ENCODE results near the gene MCU.
"Not testable (repeated sequence)": the region's sequence is repeated elsewhere in the genome, so short reads cannot be mapped to it uniquely, and the experiment has no call there.

MCU gene

GRCh38 chr10:72732521-72732920 is 40.6 kb downstream of the MCU start:
- no peak for DNase-seq

GRCh38 chr10:72733989-72734388 is 42.0 kb downstream of the MCU start:
- no peak for DNase-seq

- DNase-seq: no peak
Observed at GRCh38 chr10:72735288-72735936, 43.5 kb downstream of the MCU start.

GRCh38 chr10:72736176-72736827 is 44.4 kb downstream of the MCU start:
- no peak for DNase-seq

DNA sequence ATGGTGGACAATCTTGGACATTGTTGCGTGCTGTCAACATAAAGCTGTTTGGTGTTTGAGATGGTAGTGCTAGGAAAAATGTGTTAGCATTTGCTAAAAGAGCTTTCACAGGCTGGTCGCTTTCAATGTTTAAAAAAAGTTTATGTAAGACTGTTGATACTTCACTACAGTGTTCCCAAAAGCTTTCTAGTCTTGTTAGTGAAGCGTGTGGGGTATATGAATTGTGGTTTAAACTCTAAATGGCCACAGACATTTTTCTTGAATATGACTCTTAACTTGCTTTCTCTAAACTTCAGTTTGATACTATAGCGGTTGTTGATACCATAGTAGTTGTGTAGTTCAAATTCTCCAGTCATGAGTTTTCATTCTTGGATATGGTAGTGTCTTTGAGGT is 44.9 kb downstream of the MCU start:
- no peak for DNase-seq

GRCh38 chr10:72737357-72737756 is 45.4 kb downstream of the MCU start:
- not testable (repeated sequence) for DNase-seq

DNA sequence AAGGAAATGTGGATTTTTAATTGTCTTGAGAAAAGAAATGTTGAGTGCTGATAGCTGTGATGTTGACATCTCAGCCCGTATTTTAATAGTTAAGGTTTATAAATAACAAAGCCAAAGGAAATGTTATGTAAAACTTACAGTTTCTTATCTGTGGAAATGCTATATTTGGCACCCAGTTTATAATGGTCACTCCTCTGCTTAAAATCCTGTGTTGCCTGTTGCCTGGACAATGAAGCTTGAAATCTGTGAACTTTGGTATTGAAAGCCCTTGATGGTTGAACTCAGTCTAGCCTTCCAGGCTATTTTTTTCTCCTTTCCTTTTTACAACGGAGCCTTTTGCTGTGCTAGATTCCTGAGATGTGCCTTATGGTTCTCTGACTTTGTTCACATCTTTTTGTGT is 46.5 kb downstream of the MCU start:
- no peak for DNase-seq

DNA sequence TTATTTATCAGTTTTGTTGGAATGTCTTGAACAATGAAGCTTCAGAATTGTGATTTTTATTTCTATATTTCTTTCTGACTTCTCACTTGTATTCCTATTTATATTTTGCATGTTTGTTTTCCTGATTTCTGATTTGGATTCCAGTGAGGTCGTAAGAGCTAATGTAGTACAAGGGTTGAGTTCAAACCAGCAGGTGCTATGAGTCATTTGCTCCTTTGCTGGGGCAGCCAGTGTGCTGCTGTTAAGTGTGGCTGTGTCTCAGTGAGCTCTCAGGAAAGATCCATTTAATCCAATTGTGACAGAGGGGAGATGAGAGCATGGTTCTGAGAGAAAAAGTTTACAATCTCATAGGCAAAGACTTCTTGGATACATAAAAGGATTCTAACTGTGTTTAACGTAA is 48.6 kb downstream of the MCU start:
- DNase-seq: no peak

DNA sequence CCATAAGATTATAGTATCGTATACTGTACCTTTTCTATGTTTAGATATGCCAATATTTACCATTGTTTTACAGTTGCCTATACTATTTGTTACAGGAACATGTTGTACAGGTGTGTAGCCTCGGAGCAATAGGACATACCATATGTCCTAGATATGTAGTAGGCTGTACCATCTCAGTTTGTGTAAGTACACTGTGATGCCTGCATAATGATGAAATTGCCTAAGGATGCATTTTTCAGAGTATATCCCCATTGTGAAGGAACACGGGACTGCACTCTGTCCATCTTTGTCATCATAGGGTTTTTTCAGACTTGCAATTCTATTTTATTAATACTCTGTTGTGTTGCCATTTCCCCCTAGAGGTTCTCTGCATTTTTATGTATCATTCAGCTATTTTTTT is 50.1 kb downstream of the MCU start:
- DNase-seq: no peak

GRCh38 chr10:72742797-72743196 is 50.9 kb downstream of the MCU start:
- DNase-seq: no peak

DNA sequence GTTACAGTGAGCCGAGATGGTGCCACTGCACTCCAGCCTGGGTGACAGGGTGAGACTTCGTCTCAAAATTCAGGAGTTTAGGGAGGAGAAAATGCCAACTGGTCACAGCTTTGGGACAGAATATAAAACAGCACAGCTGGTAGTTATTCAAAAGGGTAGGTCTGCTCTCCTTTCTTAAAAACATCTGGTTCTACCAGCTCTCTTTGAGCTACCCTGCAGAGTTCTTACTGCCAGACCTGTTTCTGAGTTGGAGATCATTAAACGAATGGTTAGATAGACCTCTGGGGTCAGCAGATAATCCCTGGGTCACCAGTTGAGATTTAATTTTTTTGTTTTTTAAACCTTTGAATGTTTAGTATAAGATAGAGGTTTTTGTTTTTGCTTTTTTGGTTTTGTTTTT is 52.6 kb downstream of the MCU start:
- no peak for DNase-seq

DNA sequence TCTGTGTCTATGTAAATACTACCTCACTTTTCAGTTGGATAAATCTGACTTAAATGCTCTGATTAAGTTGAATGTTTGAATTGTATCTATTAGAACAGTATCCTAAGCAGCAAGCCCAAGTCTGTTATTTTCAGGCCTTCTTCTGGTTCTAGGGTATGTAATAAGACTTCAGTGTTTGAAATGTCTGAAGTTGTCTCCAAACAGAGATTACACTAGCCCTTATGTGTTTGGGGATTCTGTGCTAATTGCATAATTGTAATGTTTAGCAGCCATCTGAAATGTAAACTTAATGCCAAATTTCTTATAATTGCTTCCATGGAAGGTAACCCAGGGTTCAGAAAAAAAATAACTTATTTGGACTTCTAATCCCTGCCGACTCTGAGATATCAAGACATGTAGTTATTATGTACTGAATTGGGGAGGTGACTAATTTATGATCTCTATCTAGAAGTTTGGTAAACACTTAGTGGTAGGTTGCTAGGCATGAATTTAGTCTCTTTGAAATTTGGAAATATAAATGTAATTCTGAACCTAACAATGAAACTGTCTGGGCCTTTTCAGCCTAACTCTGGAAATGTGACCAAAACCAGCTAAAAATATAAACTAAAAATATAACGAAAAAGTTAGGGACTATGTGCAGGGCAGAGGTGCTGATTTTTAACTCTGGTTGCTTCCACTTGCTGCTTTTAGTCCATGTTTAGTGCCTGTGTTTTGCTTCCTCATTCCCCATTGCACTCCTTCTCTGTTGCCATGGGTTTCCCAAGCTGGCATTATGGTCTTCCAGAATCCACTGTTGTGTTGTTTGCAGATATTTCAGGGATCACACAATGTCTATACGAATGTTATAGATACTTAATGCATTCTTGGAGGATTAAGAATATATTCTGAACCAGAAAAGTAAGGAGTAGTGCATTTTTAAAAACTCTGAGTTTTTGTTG is 54.8 kb downstream of the MCU start:
- DNase-seq: no peak

- no peak for DNase-seq
Observed at GRCh38 chr10:72747521-72747920, 55.6 kb downstream of the MCU start.

GRCh38 chr10:72753760-72754231 is 61.9 kb downstream of the MCU start:
- no peak for DNase-seq

DNA sequence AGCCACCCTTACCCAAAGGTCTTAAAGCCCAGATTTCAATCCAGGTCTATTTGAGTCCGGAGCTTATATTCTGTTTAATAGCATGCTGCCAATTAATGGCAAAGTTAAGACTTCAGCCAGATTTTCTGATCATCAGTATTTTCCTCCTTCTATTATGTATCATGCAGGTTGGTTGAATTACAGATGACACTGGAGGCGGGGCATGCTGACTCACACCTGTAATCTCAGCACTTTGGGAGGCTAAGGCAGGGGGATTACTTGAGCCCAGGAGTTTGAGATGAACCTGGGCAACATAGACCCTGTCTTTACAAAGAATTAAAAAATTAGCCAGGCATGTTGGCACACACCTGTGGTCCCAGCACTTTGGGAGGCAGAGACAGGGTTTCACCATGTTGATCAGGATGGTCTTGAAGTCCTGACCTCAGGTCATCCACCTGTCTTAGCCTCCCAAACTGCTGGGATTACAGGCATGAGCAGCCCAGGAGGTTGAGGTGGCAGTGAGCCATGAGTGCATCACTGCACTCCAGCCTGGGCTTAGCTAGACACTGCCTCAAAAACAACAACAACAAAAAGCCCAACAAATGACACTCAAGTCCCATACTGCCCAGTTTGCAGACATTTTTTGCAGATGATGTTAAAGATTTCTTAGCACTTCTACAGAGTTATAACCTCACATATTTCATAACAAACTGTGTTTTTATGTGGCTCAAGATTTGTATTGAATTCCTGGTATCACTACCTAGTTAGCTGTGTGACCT is 62.5 kb downstream of the MCU start:
- DNase-seq: no peak

- DNase-seq: no peak
Observed at GRCh38 chr10:72756674-72757385, 64.9 kb downstream of the MCU start.

DNA sequence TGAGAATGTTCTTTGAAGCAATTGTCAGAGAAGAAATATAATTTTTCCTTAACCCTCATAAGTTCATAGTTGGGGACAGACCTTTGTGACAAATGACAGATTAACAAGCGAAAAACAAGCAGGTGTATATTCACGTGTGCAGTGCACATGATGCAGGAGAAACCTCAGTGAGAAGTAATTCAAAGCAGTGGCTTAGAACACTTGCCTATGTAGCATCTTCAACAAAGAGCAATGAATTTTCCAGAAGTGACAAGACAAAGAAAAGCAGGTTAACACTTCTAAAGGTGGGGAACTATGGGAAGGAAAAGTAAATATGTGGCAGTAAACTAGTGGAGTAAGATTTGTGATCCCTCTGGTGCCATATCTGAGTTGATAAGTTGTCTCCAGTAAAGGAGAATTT is 65.8 kb downstream of the MCU start:
- DNase-seq: no peak

GRCh38 chr10:72758930-72759329 is 67.0 kb downstream of the MCU start:
- not testable (repeated sequence) for DNase-seq

DNA sequence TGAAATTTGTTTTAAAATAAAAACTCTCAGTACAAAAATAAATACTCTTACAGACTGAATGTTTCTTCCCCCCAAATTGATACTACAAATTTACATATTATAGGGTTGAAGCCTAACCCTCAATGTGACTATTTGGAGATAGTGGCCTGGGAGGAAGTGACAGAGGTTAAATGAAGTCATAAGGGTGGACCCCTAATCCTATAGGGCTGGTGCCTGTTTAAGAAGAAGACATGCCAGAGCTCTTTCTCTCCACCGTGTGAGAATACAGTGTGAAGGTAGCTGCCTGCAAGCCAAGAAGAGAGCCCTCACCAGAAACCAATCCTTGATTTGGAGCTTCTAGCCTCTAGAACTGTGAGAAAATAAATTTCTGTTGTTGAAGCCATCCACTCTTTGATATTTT is 67.6 kb downstream of the MCU start:
- no peak for DNase-seq

- no peak for DNase-seq
Observed at GRCh38 chr10:72761498-72761897, 69.6 kb downstream of the MCU start.

GRCh38 chr10:72762042-72762441 is 70.1 kb downstream of the MCU start:
- no peak for DNase-seq

GRCh38 chr10:72763201-72763600 is 71.3 kb downstream of the MCU start:
- DNase-seq: no peak

All from NCI-H1105 treated with DMSO at 0.1 percent for 48 hours (cell line).